ENCODE measurements around the gene SLC38A4. TPM values are rescaled to one million over a fixed set of nuclear protein-coding genes. Genes with fewer than 3 reads are reported as not detected.
A peak's percentile ranks its signal among the peaks of the same experiment; 100 is the strongest.

Gene SLC38A4
- total and polyA plus RNA-seq, 2 experiments from 2014 or later, result 0.36 to 0.54 TPM

GRCh38 chr12:46847001-46847400, 21.2 kb upstream of the SLC38A4 start:
- Histone ChIP-seq H3K79me2 (ENCODE audit: insufficient read depth) (no peaks in the 10 kb centered on the region), H3K9ac (no peak overlapping the region), H4K20me1 (ENCODE audit: insufficient read depth) (no peaks in the 10 kb centered on the region), H2AFZ (no peak overlapping the region), H3F3A (ENCODE audit: insufficient read depth) (no peaks in the 10 kb centered on the region), H3K36me3 (ENCODE audit: low read depth) (no peaks in the 10 kb centered on the region), H3K9me3 (ENCODE audit: low read depth) (no peaks in the 10 kb centered on the region), H3K27me3 (replicated peaks; ENCODE audit: insufficient read depth) (no peaks in the 10 kb centered on the region), H3K9me2 (ENCODE audit: insufficient read depth) (no peaks in the 10 kb centered on the region), H3K4me2 (ENCODE audit: unreplicated experiment) (no peak overlapping the region), H3K4me1 (ENCODE audit: insufficient read depth) (peaks cover 10% of the 10 kb centered on the region; the same call in 1 of the 2 replicates), H3K27ac (no peak overlapping the region), H3K4me3 (no peak overlapping the region)
- 91 to 96% methylated on average over 1 of the region's 1 CpG for WGBS, 2 experiments (ENCODE audit: low coverage in 1 of 2, low lambda C conversion rate in 2 of 2, missing lambda C conversion rate in 2 of 2)
- in situ Hi-C loops (cut with MboI), result no loop called here
- TF ChIP-seq EZH2 (IDR thresholded peaks at IDR 0.05; ENCODE audit: insufficient read depth, poor library complexity, severe bottlenecking) (no peak), EZH2phosphoT487 (IDR thresholded peaks at IDR 0.05; ENCODE audit: insufficient read depth, low read depth) (no peak)
- no peak for DNase-seq

- Histone ChIP-seq H3K4me1 (ENCODE audit: insufficient read depth) (peaks cover 10% of the 10 kb centered on the region; the same call in 1 of the 2 replicates), H4K20me1 (ENCODE audit: insufficient read depth) (no peaks in the 10 kb centered on the region), H3K9ac (no peak overlapping the region), H3K9me2 (ENCODE audit: insufficient read depth) (no peaks in the 10 kb centered on the region), H3K4me2 (ENCODE audit: unreplicated experiment) (no peak overlapping the region), H3F3A (ENCODE audit: insufficient read depth) (no peaks in the 10 kb centered on the region), H3K36me3 (ENCODE audit: low read depth) (no peaks in the 10 kb centered on the region), H2AFZ (peak overlapping the region; percentile 63; the same call in 1 of the 2 replicates), H3K27ac (no peak overlapping the region), H3K79me2 (ENCODE audit: insufficient read depth) (no peaks in the 10 kb centered on the region), H3K4me3 (no peak overlapping the region), H3K27me3 (replicated peaks; ENCODE audit: insufficient read depth) (no peaks in the 10 kb centered on the region), H3K9me3 (ENCODE audit: low read depth) (no peaks in the 10 kb centered on the region)
- whole genome bisulfite sequencing, 2 experiments (ENCODE audit: low coverage in 1 of 2, low lambda C conversion rate in 2 of 2, missing lambda C conversion rate in 2 of 2), result 23 to 24% methylated on average over 3 of the region's 3 CpGs
- in situ Hi-C loops (cut with MboI), result no loop called here
- peak; percentile 68 for DNase-seq
- TF ChIP-seq EZH2 (IDR thresholded peaks at IDR 0.05; ENCODE audit: insufficient read depth, poor library complexity, severe bottlenecking) (no peak), EZH2phosphoT487 (IDR thresholded peaks at IDR 0.05; ENCODE audit: insufficient read depth, low read depth) (no peak)
Observed at GRCh38 chr12:46843811-46844210, 18.0 kb upstream of the SLC38A4 start.

- no peaks in the 10 kb centered on the region for H3K79me2 ChIP-seq (ENCODE audit: insufficient read depth)
- H3K9me3 ChIP-seq (ENCODE audit: low read depth), result no peaks in the 10 kb centered on the region
- no peak for TF ChIP-seq EZH2 (IDR thresholded peaks at IDR 0.05; ENCODE audit: insufficient read depth, poor library complexity, severe bottlenecking)
- TF ChIP-seq EZH2phosphoT487 (IDR thresholded peaks at IDR 0.05; ENCODE audit: insufficient read depth, low read depth), result no peak
- 71 to 86% methylated on average over 2 of the region's 2 CpGs for WGBS, 2 experiments (ENCODE audit: low coverage in 1 of 2, low lambda C conversion rate in 2 of 2, missing lambda C conversion rate in 2 of 2)
- no peaks in the 10 kb centered on the region for H3K27me3 ChIP-seq (replicated peaks; ENCODE audit: insufficient read depth)
- no peak overlapping the region for H3K9ac ChIP-seq
- H3K4me1 ChIP-seq (ENCODE audit: insufficient read depth), result peaks cover 10% of the 10 kb centered on the region; the same call in 1 of the 2 replicates
- no peaks in the 10 kb centered on the region for H3K36me3 ChIP-seq (ENCODE audit: low read depth)
- H3K9me2 ChIP-seq (ENCODE audit: insufficient read depth), result no peaks in the 10 kb centered on the region
- H3F3A ChIP-seq (ENCODE audit: insufficient read depth), result no peaks in the 10 kb centered on the region
- H3K4me2 ChIP-seq (ENCODE audit: unreplicated experiment), result no peak overlapping the region
- in situ Hi-C loops (cut with MboI), result no loop called here
- no peak for DNase-seq
- H3K4me3 ChIP-seq, result no peak overlapping the region
- no peaks in the 10 kb centered on the region for H4K20me1 ChIP-seq (ENCODE audit: insufficient read depth)
- H2AFZ ChIP-seq, result no peak overlapping the region
- H3K27ac ChIP-seq, result no peak overlapping the region
Observed at GRCh38 chr12:46841891-46842290, 16.1 kb upstream of the SLC38A4 start.

GRCh38 chr12:46839964-46840363, 14.2 kb upstream of the SLC38A4 start:
- Histone ChIP-seq H3K4me1 (ENCODE audit: insufficient read depth) (peaks cover 10% of the 10 kb centered on the region; the same call in 1 of the 2 replicates), H4K20me1 (ENCODE audit: insufficient read depth) (no peaks in the 10 kb centered on the region), H3K4me2 (ENCODE audit: unreplicated experiment) (no peak overlapping the region), H3K27ac (no peak overlapping the region), H2AFZ (no peak overlapping the region), H3K4me3 (no peak overlapping the region), H3K27me3 (replicated peaks; ENCODE audit: insufficient read depth) (no peaks in the 10 kb centered on the region), H3K9ac (no peak overlapping the region), H3F3A (ENCODE audit: insufficient read depth) (no peaks in the 10 kb centered on the region), H3K9me3 (ENCODE audit: low read depth) (no peaks in the 10 kb centered on the region), H3K9me2 (ENCODE audit: insufficient read depth) (no peaks in the 10 kb centered on the region), H3K79me2 (ENCODE audit: insufficient read depth) (no peaks in the 10 kb centered on the region), H3K36me3 (ENCODE audit: low read depth) (no peaks in the 10 kb centered on the region)
- WGBS, 2 experiments (ENCODE audit: low coverage in 1 of 2, low lambda C conversion rate in 2 of 2, missing lambda C conversion rate in 2 of 2), result 81 to 88% methylated on average over 2 of the region's 2 CpGs
- DNase-seq, result peak; percentile 9
- no peak for TF ChIP-seq EZH2 (IDR thresholded peaks at IDR 0.05; ENCODE audit: insufficient read depth, poor library complexity, severe bottlenecking)
- TF ChIP-seq EZH2phosphoT487 (IDR thresholded peaks at IDR 0.05; ENCODE audit: insufficient read depth, low read depth), result no peak
- in situ Hi-C loops (cut with MboI), result no loop called here

GRCh38 chr12:46839232-46839631, 13.4 kb upstream of the SLC38A4 start:
- H4K20me1 ChIP-seq (ENCODE audit: insufficient read depth), result no peaks in the 10 kb centered on the region
- no peaks in the 10 kb centered on the region for H3K27me3 ChIP-seq (replicated peaks; ENCODE audit: insufficient read depth)
- no peak overlapping the region for H3K27ac ChIP-seq
- TF ChIP-seq EZH2phosphoT487 (IDR thresholded peaks at IDR 0.05; ENCODE audit: insufficient read depth, low read depth) (no peak), EZH2 (IDR thresholded peaks at IDR 0.05; ENCODE audit: insufficient read depth, poor library complexity, severe bottlenecking) (no peak)
- H3F3A ChIP-seq (ENCODE audit: insufficient read depth), result no peaks in the 10 kb centered on the region
- H3K4me3 ChIP-seq, result no peak overlapping the region
- peaks cover 9% of the 10 kb centered on the region; the same call in 1 of the 2 replicates for H3K4me1 ChIP-seq (ENCODE audit: insufficient read depth)
- peak; percentile 9 for DNase-seq
- no peak overlapping the region for H2AFZ ChIP-seq
- in situ Hi-C loops (cut with MboI), result no loop called here
- no peaks in the 10 kb centered on the region for H3K36me3 ChIP-seq (ENCODE audit: low read depth)
- H3K9me3 ChIP-seq (ENCODE audit: low read depth), result no peaks in the 10 kb centered on the region
- H3K4me2 ChIP-seq (ENCODE audit: unreplicated experiment), result no peak overlapping the region
- H3K79me2 ChIP-seq (ENCODE audit: insufficient read depth), result no peaks in the 10 kb centered on the region
- 36 to 37% methylated on average over 3 of the region's 3 CpGs for WGBS, 2 experiments (ENCODE audit: low coverage in 1 of 2, low lambda C conversion rate in 2 of 2, missing lambda C conversion rate in 2 of 2)
- H3K9ac ChIP-seq, result no peak overlapping the region
- H3K9me2 ChIP-seq (ENCODE audit: insufficient read depth), result no peaks in the 10 kb centered on the region

Measured in GM23248 (cell line).